HFFc6 (cell line): ENCODE data around the gene MOXD1. TPM values are rescaled to one million over a fixed set of nuclear protein-coding genes. Genes with fewer than 3 reads are reported as not detected.

Experiments
- DNase-seq: peaks from one replicate; pipeline ENCODE4 v3.0.0-alpha.2; 2018
- H3K27ac Mint-ChIP-seq: 2 replicates; pipeline ENCODE4 v1.8.0; 2020; ENCODE audit warnings: mild to moderate bottlenecking, mixed read lengths
- H3K27me3 Mint-ChIP-seq: 2 replicates; pipeline ENCODE4 v1.8.0; 2021; ENCODE audit warnings: mild to moderate bottlenecking, moderate library complexity, mixed read lengths; ENCODE audit not compliant: insufficient read depth
- H3K36me3 Mint-ChIP-seq: 2 replicates; pipeline ENCODE4 v1.8.0; 2021; ENCODE audit warnings: low read depth, mixed read lengths
- H3K4me1 Mint-ChIP-seq: 2 replicates; pipeline ENCODE4 v1.8.0; 2020; ENCODE audit warnings: low read depth, mixed read lengths
- H3K4me3 Mint-ChIP-seq: 2 replicates; pipeline ENCODE4 v1.8.0; 2020; ENCODE audit warnings: mild to moderate bottlenecking, moderate library complexity, mixed read lengths
- H3K9me3 Mint-ChIP-seq: 2 replicates; pipeline ENCODE4 v1.8.0; 2020; ENCODE audit warnings: mild to moderate bottlenecking, mixed read lengths
- CTCF ChIP-seq: fragments of 200-600 bp; sonication (generic); IDR thresholded peaks from 2 replicates; pipeline ENCODE4 v1.5.0; 2021; ENCODE audit warnings: antibody characterized with exemption, mild to moderate bottlenecking
- total RNA-seq, 6 experiments: library from RNA; stranded (reverse); fragmentation: NEBNext Ultra II Directional; extraction: Animal tissue kit (Norgen Biotek cat#: 25700); gene quantifications; 2 replicates in 1 of 6; 3 replicates in 5 of 6; pipeline ENCODE4 v1.2.3, GENCODE V29; 2021

Gene MOXD1
- total RNA-seq, 6 experiments from 2014 or later, result 85.0 to 174 (median 153) TPM

DNA sequence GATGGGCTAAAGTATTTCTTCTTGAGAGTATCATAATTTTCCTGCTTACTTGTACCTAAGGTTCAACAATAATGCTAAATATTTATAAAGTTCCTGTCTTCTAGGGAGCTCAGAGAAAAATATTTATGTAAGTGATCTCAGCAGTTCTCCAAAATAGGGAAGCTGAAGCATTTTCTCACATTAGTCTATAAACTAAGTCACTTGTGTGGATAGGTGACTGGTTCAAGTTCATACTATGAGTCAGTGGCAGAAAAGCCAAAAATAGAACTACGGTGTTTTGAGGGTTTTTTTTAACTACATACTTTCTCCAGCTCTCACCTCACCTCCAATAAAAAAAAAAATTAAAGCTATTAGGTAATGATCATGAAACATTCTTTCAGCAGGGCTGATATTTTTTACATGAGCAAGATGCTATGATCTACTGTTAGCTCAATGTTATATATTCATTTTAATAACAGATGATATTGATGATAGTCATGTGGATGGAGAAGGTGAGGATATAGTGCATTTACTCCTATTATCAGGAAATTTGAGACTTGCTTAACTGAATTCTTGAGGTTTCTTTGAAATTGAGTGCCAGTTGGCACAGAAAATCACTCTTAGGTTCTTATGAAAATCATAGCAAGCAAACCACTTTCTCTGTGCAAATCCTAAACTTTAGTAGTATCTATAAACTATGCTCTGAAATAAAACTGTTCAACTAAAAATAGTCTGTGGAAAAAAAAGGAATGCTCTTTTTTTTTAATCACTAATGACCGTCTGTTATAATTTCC lies 4.1 kb upstream of the MOXD1 start:
- no peaks in the 10 kb centered on the region for H3K9me3 Mint-ChIP-seq
- TF ChIP-seq CTCF, result no peak
- DNase-seq, result no peak
- no peak overlapping the region for H3K27ac Mint-ChIP-seq
- H3K36me3 Mint-ChIP-seq, result no peaks in the 10 kb centered on the region
- no peaks in the 10 kb centered on the region; the same call in 1 of the 2 replicates for H3K27me3 Mint-ChIP-seq
- H3K4me1 Mint-ChIP-seq, result peaks cover 50% of the 10 kb centered on the region
- no peak overlapping the region; the same call in none of the 2 replicates for H3K4me3 Mint-ChIP-seq

- H3K9me3 Mint-ChIP-seq, result no peaks in the 10 kb centered on the region
- no peak for TF ChIP-seq CTCF
- no peaks in the 10 kb centered on the region for H3K36me3 Mint-ChIP-seq
- H3K27ac Mint-ChIP-seq, result no peak overlapping the region
- H3K4me1 Mint-ChIP-seq, result peaks cover 56% of the 10 kb centered on the region
- DNase-seq, result no peak
- H3K27me3 Mint-ChIP-seq, result no peaks in the 10 kb centered on the region; the same call in 1 of the 2 replicates
- peak overlapping the region; percentile 11; the same call in 1 of the 2 replicates for H3K4me3 Mint-ChIP-seq
Observed at GRCh38 chr6:132404736-132405135, 3.5 kb upstream of the MOXD1 start.

DNA sequence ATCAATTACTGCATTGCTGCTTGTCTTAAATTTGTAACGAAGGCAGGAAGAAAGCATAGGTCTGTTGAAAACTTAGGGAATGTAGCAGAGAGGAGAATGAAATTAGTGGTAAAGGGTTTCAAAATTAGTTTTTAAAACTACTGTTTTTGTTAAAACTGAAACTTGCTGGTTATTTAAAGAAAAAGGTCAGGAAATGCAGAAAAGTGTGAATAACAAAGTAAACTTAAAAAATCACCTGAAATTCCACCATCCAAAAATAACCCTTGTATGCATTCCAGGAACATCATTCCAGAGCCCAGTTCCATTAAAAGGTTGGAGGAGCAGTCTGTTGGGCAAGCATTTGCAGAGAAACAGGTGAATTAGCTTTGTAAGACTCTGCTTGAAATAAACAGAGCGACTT lies 3.1 kb upstream of the MOXD1 start:
- no peak overlapping the region for H3K27ac Mint-ChIP-seq
- no peak for TF ChIP-seq CTCF
- peaks cover 60% of the 10 kb centered on the region for H3K4me1 Mint-ChIP-seq
- no peaks in the 10 kb centered on the region; the same call in 1 of the 2 replicates for H3K27me3 Mint-ChIP-seq
- no peak for DNase-seq
- H3K4me3 Mint-ChIP-seq, result peak overlapping the region; percentile 11; the same call in 1 of the 2 replicates
- no peaks in the 10 kb centered on the region for H3K36me3 Mint-ChIP-seq
- H3K9me3 Mint-ChIP-seq, result no peaks in the 10 kb centered on the region

DNA sequence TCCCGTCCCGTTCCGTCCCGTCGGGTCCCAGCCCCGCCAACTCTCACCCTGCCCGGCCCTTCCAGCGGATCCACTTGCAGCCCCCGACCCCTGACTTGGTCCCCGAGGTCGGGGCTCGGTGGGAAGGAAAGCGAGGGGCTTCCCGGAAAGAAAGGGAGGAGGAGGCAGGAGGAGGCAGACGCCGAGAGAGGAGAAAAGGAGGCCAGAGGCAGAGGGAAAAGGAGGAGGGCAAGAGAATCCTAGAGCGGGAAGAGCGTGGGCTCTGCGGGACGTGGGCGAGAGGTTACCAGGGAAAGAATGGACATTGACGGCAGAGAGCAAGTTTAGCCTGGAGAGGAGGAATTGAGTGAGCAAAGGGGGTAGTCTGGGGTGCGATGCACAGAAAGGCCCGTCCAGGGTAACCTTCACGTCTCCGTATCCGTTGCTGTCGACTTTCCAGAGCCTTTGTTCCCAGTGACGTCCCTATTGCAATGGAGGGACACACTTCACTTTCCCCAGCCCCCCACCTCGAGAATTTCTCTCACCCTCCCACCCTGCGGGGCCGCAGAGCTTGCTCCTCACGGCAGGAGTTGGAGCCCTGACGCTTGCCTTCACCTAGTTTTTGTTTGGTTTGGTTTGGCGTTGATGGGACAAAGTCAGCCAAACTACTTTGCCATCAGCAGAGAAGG lies 477 bp upstream of the MOXD1 start:
- Mint-ChIP-seq H3K4me3 (peak overlapping the region; percentile 84), H3K9me3 (no peaks in the 10 kb centered on the region), H3K4me1 (peaks cover 83% of the 10 kb centered on the region), H3K36me3 (peaks cover 13% of the 10 kb centered on the region), H3K27me3 (no peaks in the 10 kb centered on the region; the same call in 1 of the 2 replicates), H3K27ac (peak overlapping the region; percentile 24)
- TF ChIP-seq CTCF, result no peak
- DNase-seq, result no peak

DNA sequence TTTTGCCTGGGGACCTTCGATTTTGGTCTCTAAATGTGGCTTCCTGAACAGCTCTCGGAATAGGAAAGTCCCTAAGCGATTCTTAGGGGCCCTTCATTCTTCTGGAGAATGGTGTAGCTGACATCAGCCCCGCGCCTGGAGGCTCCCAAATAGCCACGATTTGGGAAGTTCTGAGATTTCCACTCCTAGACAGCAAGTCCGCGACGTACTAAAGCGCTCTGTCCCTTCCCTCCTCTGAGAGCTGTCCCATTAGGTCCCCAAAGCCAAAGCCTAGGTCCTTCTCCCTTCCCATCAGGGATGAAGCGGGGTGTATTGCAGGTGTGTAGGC lies 756 bp downstream of the MOXD1 start:
- no peak for TF ChIP-seq CTCF
- Mint-ChIP-seq H3K9me3 (peaks cover 5% of the 10 kb centered on the region), H3K4me3 (peak overlapping the region; percentile 94), H3K27ac (peak overlapping the region; percentile 86), H3K36me3 (peaks cover 25% of the 10 kb centered on the region), H3K4me1 (peaks cover 86% of the 10 kb centered on the region), H3K27me3 (no peaks in the 10 kb centered on the region)
- no peak for DNase-seq
